GM23248 (cell line): ENCODE measurements around the gene UBTFL1.
"Not testable (repeated sequence)": the region's sequence is repeated elsewhere in the genome, so short reads cannot be mapped to it uniquely, and the experiment has no call there.

ENCODE experiments used
- EZH2 ChIP-seq: fragments of 200-600 bp; sonication (generic); IDR thresholded peaks from 2 replicates; pipeline ENCODE4 v1.6.1; 2018; ENCODE audit warnings: antibody characterized with exemption, mild to moderate bottlenecking; ENCODE audit not compliant: insufficient read depth, poor library complexity, severe bottlenecking
- EZH2phosphoT487 ChIP-seq: fragments of 200-600 bp; sonication (generic); IDR thresholded peaks from 2 replicates; pipeline ENCODE4 v1.6.1; 2018; ENCODE audit warnings: antibody characterized with exemption, moderate library complexity, mild to moderate bottlenecking, low read depth; ENCODE audit not compliant: insufficient read depth

DNA sequence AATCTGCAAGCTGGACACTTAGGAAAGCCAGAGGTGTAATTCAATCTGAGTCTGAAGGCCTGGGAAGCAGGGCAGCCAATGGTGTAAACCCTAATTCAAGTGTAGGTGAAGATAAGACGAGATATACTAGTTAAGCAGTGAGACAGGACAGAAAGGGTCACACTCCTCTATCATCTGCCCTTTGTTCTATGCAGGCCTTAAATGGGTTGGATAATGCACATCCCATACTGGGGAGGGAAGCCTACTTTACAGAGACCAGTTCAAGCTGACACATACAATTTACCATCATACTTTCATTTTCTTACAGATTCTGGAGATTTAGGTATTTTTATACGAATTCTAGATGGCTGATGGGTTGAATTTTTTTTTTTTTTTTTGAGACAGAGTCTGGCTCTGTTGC, 3.0 kb downstream of the UBTFL1 start:
- TF ChIP-seq EZH2phosphoT487, EZH2: not testable (repeated sequence)
